Keratinocyte (primary cell): ENCODE results near the gene PCDH10. TPM values are rescaled to one million over a fixed set of nuclear protein-coding genes. Genes with fewer than 3 reads are reported as not detected.

Experiments used
- DNase-seq: peaks from one replicate; pipeline ENCODE4 v3.0.0-alpha.2; 2011; ENCODE audit warnings: low read depth, missing footprints, low spot score
- FAIRE-seq: peaks from 2 replicates; lab custom pipeline; 2011; peaks lifted over from hg19 to GRCh38; lab: Jason Lieb, UNC
- H2AFZ ChIP-seq: 2 replicates; pipeline ENCODE4 v1.6.0; 2012; ENCODE audit warnings: low read length, control low read depth, inconsistent platforms; ENCODE audit not compliant: control insufficient read depth
- H3K27ac ChIP-seq: 2 replicates; pipeline ENCODE4 v1.5.1; 2011; ENCODE audit warnings: low read length; ENCODE audit not compliant: control insufficient read depth, insufficient read depth
- H3K27me3 ChIP-seq: 3 replicates; pipeline ENCODE4 v1.6.0; 2011; ENCODE audit warnings: low read length; ENCODE audit not compliant: control insufficient read depth, insufficient read depth; ENCODE audit errors: extremely low read depth
- H3K36me3 ChIP-seq, 2 experiments: 2 replicates in 1 of 2; 3 replicates in 1 of 2; pipeline ENCODE4 v1.5.1; 2011; ENCODE audit warnings: low read length in 2 of 2, mild to moderate bottlenecking in 1 of 2; ENCODE audit not compliant: control insufficient read depth in 2 of 2, insufficient read depth in 2 of 2; ENCODE audit errors: extremely low read depth in 1 of 2
- H3K4me1 ChIP-seq: 3 replicates; pipeline ENCODE4 v1.5.1; 2011; ENCODE audit warnings: low read length; ENCODE audit not compliant: control insufficient read depth, insufficient read depth; ENCODE audit errors: extremely low read depth
- H3K4me2 ChIP-seq: 3 replicates; pipeline ENCODE4 v1.6.0; 2011; ENCODE audit warnings: low read depth, low read length; ENCODE audit not compliant: control insufficient read depth, insufficient read depth; ENCODE audit errors: extremely low read depth
- H3K4me3 ChIP-seq, 3 experiments: fragments of 200-600 bp in 1 of 3; sonication (generic) in 1 of 3; 2 replicates in 2 of 3; 3 replicates in 1 of 3; pipeline ENCODE4 v1.5.1; 2011 to 2016; ENCODE audit warnings: low read length in 3 of 3, mild to moderate bottlenecking in 3 of 3, control low read depth in 2 of 3, inconsistent platforms in 1 of 3, low read depth in 1 of 3, mixed read lengths in 1 of 3, mixed run types in 1 of 3, moderate library complexity in 1 of 3; ENCODE audit not compliant: control insufficient read depth in 2 of 3, insufficient read depth in 2 of 3; ENCODE audit errors: extremely low read depth in 1 of 3
- H3K79me2 ChIP-seq: 2 replicates; pipeline ENCODE4 v1.6.0; 2012; ENCODE audit warnings: low read length; ENCODE audit not compliant: control insufficient read depth, insufficient read depth
- H3K9ac ChIP-seq: 3 replicates; pipeline ENCODE4 v1.6.0; 2011; ENCODE audit warnings: low read length; ENCODE audit not compliant: control insufficient read depth, insufficient read depth; ENCODE audit errors: extremely low read depth
- H3K9me1 ChIP-seq: 3 replicates; pipeline ENCODE4 v1.6.0; 2011; ENCODE audit warnings: low read length; ENCODE audit not compliant: control insufficient read depth, insufficient read depth; ENCODE audit errors: extremely low read depth
- H3K9me3 ChIP-seq: 2 replicates; pipeline ENCODE4 v1.5.1; 2012; ENCODE audit warnings: low read depth, low read length; ENCODE audit not compliant: control insufficient read depth
- H4K20me1 ChIP-seq: 3 replicates; pipeline ENCODE4 v1.6.0; 2011; ENCODE audit warnings: low read length; ENCODE audit not compliant: control insufficient read depth, insufficient read depth; ENCODE audit errors: extremely low read depth
- EZH2 ChIP-seq: IDR thresholded peaks from one replicate; pipeline ENCODE4 v1.6.1; 2012; ENCODE audit warnings: inconsistent platforms, mild to moderate bottlenecking, low read length, moderate library complexity
- dilution Hi-C: fragments of 300-500 bp; cut with MboI; formaldehyde crosslinking; loops from one replicate; pipeline ENCODE4 v1.7.0; 2020; ENCODE audit warnings: low sequenced_read_pairs; ENCODE audit not compliant: extremely low pct_ligation_motif_present
- polyA plus RNA-seq, 5 experiments: library from polyadenylated mRNA; depleted of rRNA in 3 of 5; stranded (reverse) in 3 of 5; stranded (forward) in 1 of 5; unstranded in 1 of 5; fragments of >200 nt; gene quantifications; 1 replicate in 1 of 5; 2 replicates in 3 of 5; 3 replicates in 1 of 5; pipeline versions ENCODE4 v1.2.1 to v1.2.3, GENCODE V29; 2011 to 2012; ENCODE audit warnings: missing spikeins in 2 of 5, low read depth in 1 of 5, low replicate concordance in 1 of 5
- TF ChIP-seq, protein P1 (sequence below), 3 experiments: IDR thresholded peaks in 1 of 3; conservative IDR thresholded peaks in 1 of 3; optimal IDR thresholded peaks in 1 of 3; 2 replicates in 2 of 3; 3 replicates in 1 of 3; pipeline versions ENCODE3 to v1.5.1; 2011; ENCODE audit warnings: low read length in 3 of 3, mild to moderate bottlenecking in 3 of 3, moderate library complexity in 2 of 3, control low read depth in 1 of 3, inconsistent platforms in 1 of 3; ENCODE audit not compliant: insufficient read depth in 2 of 3; ENCODE audit errors: extremely low read depth in 1 of 3

The PCDH10 gene
- polyA plus RNA-seq, 1 donor (not counting 4 experiments of a cell fraction or from before 2014, with no cell fraction given): not detected

DNA sequence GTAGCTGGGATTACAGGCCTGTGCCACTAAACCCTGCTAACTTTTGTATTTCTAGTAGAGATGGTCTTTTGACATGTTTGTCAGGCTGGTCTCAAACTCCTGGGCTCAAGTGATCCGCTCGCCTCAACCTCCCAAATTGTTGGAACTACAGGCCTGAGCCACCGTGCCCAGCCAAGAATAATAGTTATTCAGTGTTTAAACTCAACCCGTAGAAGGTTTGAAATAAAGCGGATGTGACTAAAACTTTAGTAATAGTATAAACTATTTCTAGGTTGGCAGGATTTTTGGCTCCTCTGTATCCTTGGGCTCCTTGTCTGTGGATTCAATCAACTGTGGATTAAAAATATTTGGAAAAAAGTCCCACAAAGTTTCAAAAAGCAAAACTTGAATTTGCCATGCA is 37.8 kb downstream of the PCDH10 start:
- H4K20me1 ChIP-seq: no peaks in the 10 kb centered on the region
- no peak for TF ChIP-seq EZH2
- TF ChIP-seq, protein P1, sequence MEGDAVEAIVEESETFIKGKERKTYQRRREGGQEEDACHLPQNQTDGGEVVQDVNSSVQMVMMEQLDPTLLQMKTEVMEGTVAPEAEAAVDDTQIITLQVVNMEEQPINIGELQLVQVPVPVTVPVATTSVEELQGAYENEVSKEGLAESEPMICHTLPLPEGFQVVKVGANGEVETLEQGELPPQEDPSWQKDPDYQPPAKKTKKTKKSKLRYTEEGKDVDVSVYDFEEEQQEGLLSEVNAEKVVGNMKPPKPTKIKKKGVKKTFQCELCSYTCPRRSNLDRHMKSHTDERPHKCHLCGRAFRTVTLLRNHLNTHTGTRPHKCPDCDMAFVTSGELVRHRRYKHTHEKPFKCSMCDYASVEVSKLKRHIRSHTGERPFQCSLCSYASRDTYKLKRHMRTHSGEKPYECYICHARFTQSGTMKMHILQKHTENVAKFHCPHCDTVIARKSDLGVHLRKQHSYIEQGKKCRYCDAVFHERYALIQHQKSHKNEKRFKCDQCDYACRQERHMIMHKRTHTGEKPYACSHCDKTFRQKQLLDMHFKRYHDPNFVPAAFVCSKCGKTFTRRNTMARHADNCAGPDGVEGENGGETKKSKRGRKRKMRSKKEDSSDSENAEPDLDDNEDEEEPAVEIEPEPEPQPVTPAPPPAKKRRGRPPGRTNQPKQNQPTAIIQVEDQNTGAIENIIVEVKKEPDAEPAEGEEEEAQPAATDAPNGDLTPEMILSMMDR (optimal IDR thresholded peaks at IDR 0.05 in 1 of 3, IDR thresholded peaks at IDR 0.05 in 1 of 3, conservative IDR thresholded peaks at IDR 0.05 in 1 of 3; ENCODE audit: extremely low read depth in 1 of 3, insufficient read depth in 2 of 3, low read length in 3 of 3): no peak
- no peak for FAIRE-seq
- no peaks in the 10 kb centered on the region for H3K4me1 ChIP-seq
- no peaks in the 10 kb centered on the region for H3K36me3 ChIP-seq
- no peak overlapping the region for H3K27ac ChIP-seq
- H3K9ac ChIP-seq: no peak overlapping the region
- no peaks in the 10 kb centered on the region for H3K9me1 ChIP-seq
- dilution Hi-C loops: no loop called here
- H2AFZ ChIP-seq: no peak overlapping the region
- H3K4me3 ChIP-seq: no peak overlapping the region
- DNase-seq: no peak
- no peaks in the 10 kb centered on the region for H3K9me3 ChIP-seq
- H3K79me2 ChIP-seq: no peaks in the 10 kb centered on the region
- H3K4me2 ChIP-seq: no peak overlapping the region
- no peaks in the 10 kb centered on the region for H3K27me3 ChIP-seq

DNA sequence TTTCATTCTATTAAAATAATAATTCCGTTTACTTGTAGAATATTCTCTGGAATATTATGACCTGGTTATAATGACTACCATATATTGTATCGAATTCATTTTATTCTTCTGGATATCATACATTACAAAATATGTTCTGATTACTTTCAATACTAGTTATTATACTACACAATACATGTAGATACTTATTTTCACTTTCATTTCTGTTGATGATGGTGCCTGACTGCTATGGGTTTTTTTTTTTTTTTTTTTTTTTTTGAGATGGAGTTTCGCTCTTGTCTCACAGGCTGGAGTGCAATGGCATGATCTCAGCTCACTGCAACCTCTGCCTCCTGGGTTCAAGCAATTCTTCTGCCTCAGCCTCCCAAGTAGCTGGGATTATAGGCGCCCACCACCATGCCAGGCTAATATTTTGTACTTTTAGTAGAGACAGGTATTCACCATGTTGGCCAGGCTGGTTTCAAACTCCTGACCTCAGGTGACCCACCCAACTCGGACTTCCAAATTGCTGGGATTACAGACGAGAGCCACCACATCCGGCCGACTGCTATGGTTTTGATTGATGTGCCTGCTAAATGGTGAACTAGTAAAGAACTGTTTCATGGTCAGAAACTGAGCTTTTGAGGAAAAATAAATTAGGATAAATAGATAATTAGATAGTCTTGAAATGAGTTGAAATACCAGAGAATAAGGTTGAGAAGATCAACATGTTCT is 39.5 kb downstream of the PCDH10 start:
- H3K4me3 ChIP-seq: no peak overlapping the region
- H2AFZ ChIP-seq: no peak overlapping the region
- H3K4me1 ChIP-seq: no peaks in the 10 kb centered on the region
- H4K20me1 ChIP-seq: no peaks in the 10 kb centered on the region
- DNase-seq (no peak), FAIRE-seq (no peak)
- H3K9ac ChIP-seq: no peak overlapping the region
- TF ChIP-seq, protein P1 (optimal IDR thresholded peaks at IDR 0.05 in 1 of 3, IDR thresholded peaks at IDR 0.05 in 1 of 3, conservative IDR thresholded peaks at IDR 0.05 in 1 of 3; ENCODE audit: extremely low read depth in 1 of 3, insufficient read depth in 2 of 3, low read length in 3 of 3): no peak
- TF ChIP-seq EZH2: no peak
- no peaks in the 10 kb centered on the region for H3K9me1 ChIP-seq
- no peaks in the 10 kb centered on the region for H3K79me2 ChIP-seq
- no peaks in the 10 kb centered on the region for H3K9me3 ChIP-seq
- dilution Hi-C loops: no loop called here
- no peak overlapping the region for H3K27ac ChIP-seq
- no peak overlapping the region for H3K4me2 ChIP-seq
- no peaks in the 10 kb centered on the region for H3K36me3 ChIP-seq
- no peaks in the 10 kb centered on the region for H3K27me3 ChIP-seq
